HepG2 (cell line): Measurements from ENCODE around the gene TOP2A. TPM values are rescaled to one million over a fixed set of nuclear protein-coding genes. Genes with fewer than 3 reads are reported as not detected.

ENCODE experiments used
- ATAC-seq: fragments of 200-7000 bp; cut with Tn5 transposase; 3 replicates; pipeline ENCODE4 v1.9.1; 2020; ENCODE audit warnings: mild to moderate bottlenecking, moderate library complexity
- BruUV-seq: library from RNA; stranded (reverse); fragments of 400-500 nt; replicated peaks from 2 replicates; lab custom pipeline; 2021; lab: Mats Ljungman, UMichigan
- CTCF ChIA-PET: fragments of 300-600 bp; formaldehyde crosslinking; extraction: SDS; loops from one replicate; lab custom pipeline; 2021; ENCODE audit warnings: low total read pairs, inconsistent platforms, low intra/inter-chr PET ratio; lab: Yijun Ruan, JAX
- POLR2A ChIA-PET: fragments of 350-600 bp; sonication (Branson Sonifier 250); formaldehyde crosslinking; loops from one replicate; lab custom pipeline; 2020; ENCODE audit warnings: antibody characterized with exemption, inconsistent platforms; lab: Yijun Ruan, JAX
- DNase-seq: peaks from one replicate; pipeline ENCODE4 v3.0.0-alpha.2; 2015; ENCODE audit warnings: low spot score
- FAIRE-seq: peaks from 3 replicates; lab custom pipeline; 2011; peaks lifted over from hg19 to GRCh38; lab: Jason Lieb, UNC
- H2AFZ ChIP-seq: one replicate; pipeline ENCODE4 v1.6.1; 2011; ENCODE audit warnings: low read length, inconsistent platforms
- H3K27ac ChIP-seq: fragments of 300-600 bp; 3 replicates; pipeline ENCODE4 v1.8.0; 2011; ENCODE audit warnings: mixed run types, mild to moderate bottlenecking, mixed read lengths, low read length, inconsistent platforms; ENCODE audit not compliant: insufficient read depth; ENCODE audit errors: extremely low read length
- H3K27me3 ChIP-seq, 2 experiments: fragments of 200-600 bp in 1 of 2; 2 replicates in 1 of 2; 3 replicates in 1 of 2; pipeline versions ENCODE4 v1.6.0 to v1.8.0; 2011; ENCODE audit warnings: low read length in 2 of 2, mild to moderate bottlenecking in 2 of 2, moderate library complexity in 2 of 2, inconsistent platforms in 1 of 2; ENCODE audit not compliant: insufficient read depth in 2 of 2, control insufficient read depth in 1 of 2
- H3K36me3 ChIP-seq, 2 experiments: fragments of 200-600 bp in 1 of 2; replicated peaks in 1 of 2; 2 replicates in 1 of 2; 3 replicates in 1 of 2; pipeline versions ENCODE4 v1.5.1 to v1.8.0; 2011; ENCODE audit warnings: low read length in 2 of 2, inconsistent platforms in 1 of 2; ENCODE audit not compliant: insufficient read depth in 2 of 2, control insufficient read depth in 1 of 2
- H3K4me1 ChIP-seq: 2 replicates; pipeline ENCODE4 v1.5.1; 2012; ENCODE audit warnings: low read length, inconsistent platforms; ENCODE audit not compliant: insufficient read depth
- H3K4me2 ChIP-seq: 2 replicates; pipeline ENCODE4 v1.6.0; 2011; ENCODE audit warnings: low read depth, low read length, inconsistent platforms
- H3K4me3 ChIP-seq, 3 experiments: fragments of 200-600 bp in 1 of 3; sonication (generic), shearing (Covaris generic) in 1 of 3; replicated peaks in 1 of 3; 2 replicates each; pipeline ENCODE4 v1.5.1; 2011 to 2016; ENCODE audit warnings: low read length in 3 of 3, inconsistent platforms in 2 of 3, low read depth in 2 of 3, mild to moderate bottlenecking in 2 of 3, control low read depth in 1 of 3, mixed read lengths in 1 of 3; ENCODE audit not compliant: insufficient read depth in 1 of 3
- H3K79me2 ChIP-seq: one replicate; pipeline ENCODE4 v1.6.1; 2011; ENCODE audit warnings: low read length, inconsistent platforms; ENCODE audit not compliant: insufficient read depth
- H3K9ac ChIP-seq: 2 replicates; pipeline ENCODE4 v1.6.0; 2011; ENCODE audit warnings: mild to moderate bottlenecking, low read depth, low read length, inconsistent platforms; ENCODE audit not compliant: insufficient read depth
- H3K9me3 ChIP-seq: 2 replicates; pipeline ENCODE4 v1.5.1; 2012; ENCODE audit warnings: mild to moderate bottlenecking, low read length
- H4K20me1 ChIP-seq: 2 replicates; pipeline ENCODE4 v1.6.0; 2011; ENCODE audit warnings: inconsistent platforms, mild to moderate bottlenecking, low read length, moderate library complexity; ENCODE audit not compliant: insufficient read depth
- AKAP8 ChIP-seq: sonication (generic); formaldehyde crosslinking; IDR thresholded peaks from 2 replicates; pipeline ENCODE4 v1.5.1; 2020; ENCODE audit warnings: mild to moderate bottlenecking, missing genetic modification reagents
- ATF7-NPFF ChIP-seq: sonication (generic); formaldehyde crosslinking; IDR thresholded peaks from 2 replicates; pipeline ENCODE4 v1.8.1; 2023; ENCODE audit warnings: mild to moderate bottlenecking, low read depth, missing genetic modification reagents, moderate library complexity
- FOXA3 ChIP-seq: IDR thresholded peaks from 2 replicates; pipeline ENCODE4 v1.6.1; 2016; ENCODE audit warnings: missing genetic modification reagents, missing compliant biosample characterization
- NFKB2 ChIP-seq: sonication (generic); formaldehyde crosslinking; IDR thresholded peaks from 2 replicates; pipeline ENCODE4 v1.4.0; 2020; ENCODE audit warnings: missing genetic modification reagents, borderline replicate concordance
- TP53 ChIP-seq: sonication (generic); formaldehyde crosslinking; conservative IDR thresholded peaks from 2 replicates; pipeline ENCODE4 v1.4.0; 2020; ENCODE audit warnings: missing genetic modification reagents
- ZNF224 ChIP-seq: sonication (generic); formaldehyde crosslinking; IDR thresholded peaks from 2 replicates; pipeline ENCODE4 v1.5.0; 2020; ENCODE audit warnings: mild to moderate bottlenecking, missing genetic modification reagents
- ZNF891 ChIP-seq: sonication (generic); formaldehyde crosslinking; IDR thresholded peaks from 2 replicates; pipeline ENCODE4 v1.5.0; 2020; ENCODE audit warnings: mild to moderate bottlenecking, missing genetic modification reagents
- WGBS: methylation state at CpG from one replicate; pipeline ENCODE4 v1.1.6; 2017; ENCODE audit warnings: low lambda C conversion rate; 5-methylcytosine and 5-hydroxymethylcytosine counted together
- in situ Hi-C: cut with HindIII; loops from 2 replicates; pipeline ENCODE4 v1.10.0; 2017; ENCODE audit warnings: low pct_unique_long_range_greater_than_20kb; ENCODE audit not compliant: extremely low pct_ligation_motif_present
- intact Hi-C: fragments of 100-400 bp; cut with micrococcal nuclease; formaldehyde crosslinking; loops from one replicate; pipeline ENCODE4 v1.10.0; 2022; ENCODE audit not compliant: unreplicated experiment
- polyA plus RNA-seq, 8 experiments: library from polyadenylated mRNA; depleted of rRNA in 3 of 8; stranded (reverse) in 7 of 8; unstranded in 1 of 8; fragments of >200 nt; fragmentation: Illumina TruSeq in 4 of 8; extraction: Trizol in 4 of 8; gene quantifications; 2 replicates each; pipeline versions ENCODE4 v1.2.1 to v1.2.3, GENCODE V29; 2011 to 2016; ENCODE audit warnings: low read depth in 4 of 8, missing spikeins in 1 of 8, mixed read lengths in 1 of 8; ENCODE audit not compliant: insufficient read depth in 1 of 8
- total RNA-seq, 5 experiments: library from RNA; depleted of rRNA; stranded (reverse); fragments of >200 nt; fragmentation: Illumina TruSeq; extraction: Trizol; gene quantifications; 2 replicates each; pipeline ENCODE4 v1.2.3, GENCODE V29; 2016; ENCODE audit warnings: low read depth in 1 of 5
- TF ChIP-seq, protein P1 (sequence below): sonication (generic); formaldehyde crosslinking; IDR thresholded peaks from 2 replicates; pipeline ENCODE4 v1.4.0; 2020; ENCODE audit warnings: mild to moderate bottlenecking, missing genetic modification reagents, borderline replicate concordance
- TF ChIP-seq, protein P2 (sequence below): IDR thresholded peaks from 2 replicates; pipeline ENCODE4 v1.6.1; 2016; ENCODE audit warnings: low read depth, control low read depth

The TOP2A gene
- total and polyA plus RNA-seq, 2 of the 13 experiments (the other 11 are each of a cell fraction or from before 2014, with no cell fraction given): 108 to 327 TPM

DNA sequence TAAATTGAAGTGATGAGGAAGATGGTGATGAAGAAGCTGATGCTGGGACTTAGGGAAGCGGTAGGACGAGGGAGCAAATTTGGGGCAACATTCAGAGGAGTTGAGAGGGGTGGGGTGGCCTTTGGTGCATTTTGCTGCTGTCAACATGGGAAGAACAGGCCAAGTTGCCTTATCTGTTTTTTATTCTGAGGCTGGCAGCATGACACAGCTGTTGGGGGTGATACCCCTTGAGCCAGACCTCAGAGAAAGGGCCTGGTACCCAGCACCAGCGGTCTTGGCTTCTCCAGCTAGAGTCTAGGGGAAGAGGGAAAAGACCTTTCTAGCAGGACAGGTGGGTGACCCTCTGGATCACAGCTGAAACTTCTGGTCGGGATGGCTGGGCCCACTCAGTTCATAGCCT, 30.1 kb upstream of the TOP2A start:
- ATAC-seq (peak; percentile 8), DNase-seq (no peak), FAIRE-seq (no peak)
- Histone ChIP-seq H3K9me3 (no peaks in the 10 kb centered on the region), H3K36me3 (peaks cover 0 to 2% of the 10 kb centered on the region in 2 experiments; a peak in 2 of 5 replicates), H3K9ac (peak overlapping the region; percentile 1; the same call in 1 of the 2 replicates), H3K27ac (peak overlapping the region; percentile 54), H3K4me1 (peaks cover 68% of the 10 kb centered on the region), H3K79me2 (no peaks in the 10 kb centered on the region), H3K27me3 (peaks cover 0 to 1% of the 10 kb centered on the region in 2 experiments; a peak in 2 of 5 replicates), H3K4me3 (peak overlapping the region; percentile 1 to 58 (median 10); a peak in 1 of 6 replicates), H3K4me2 (peak overlapping the region; percentile 81), H4K20me1 (no peaks in the 10 kb centered on the region), H2AFZ (no peak overlapping the region)
- TF ChIP-seq AKAP8 (CRISPR knock-in tag) (peak; percentile 5; the same call in 1 of the 2 replicates), ZNF224 (CRISPR knock-in tag) (0 out of 2 replicates have a peak, but pooled peaks have one; percentile 2), TP53 (CRISPR knock-in tag) (no peak), NFKB2 (CRISPR knock-in tag) (0 out of 2 replicates have a peak, but pooled peaks have one; percentile 12), FOXA3 (CRISPR knock-in tag) (no peak), ZNF891 (0 out of 2 replicates have a peak, but pooled peaks have one; percentile 26), ATF7-NPFF (CRISPR knock-in tag) (0 out of 2 replicates have a peak, but pooled peaks have one; percentile 4)
- TF ChIP-seq, protein P1, sequence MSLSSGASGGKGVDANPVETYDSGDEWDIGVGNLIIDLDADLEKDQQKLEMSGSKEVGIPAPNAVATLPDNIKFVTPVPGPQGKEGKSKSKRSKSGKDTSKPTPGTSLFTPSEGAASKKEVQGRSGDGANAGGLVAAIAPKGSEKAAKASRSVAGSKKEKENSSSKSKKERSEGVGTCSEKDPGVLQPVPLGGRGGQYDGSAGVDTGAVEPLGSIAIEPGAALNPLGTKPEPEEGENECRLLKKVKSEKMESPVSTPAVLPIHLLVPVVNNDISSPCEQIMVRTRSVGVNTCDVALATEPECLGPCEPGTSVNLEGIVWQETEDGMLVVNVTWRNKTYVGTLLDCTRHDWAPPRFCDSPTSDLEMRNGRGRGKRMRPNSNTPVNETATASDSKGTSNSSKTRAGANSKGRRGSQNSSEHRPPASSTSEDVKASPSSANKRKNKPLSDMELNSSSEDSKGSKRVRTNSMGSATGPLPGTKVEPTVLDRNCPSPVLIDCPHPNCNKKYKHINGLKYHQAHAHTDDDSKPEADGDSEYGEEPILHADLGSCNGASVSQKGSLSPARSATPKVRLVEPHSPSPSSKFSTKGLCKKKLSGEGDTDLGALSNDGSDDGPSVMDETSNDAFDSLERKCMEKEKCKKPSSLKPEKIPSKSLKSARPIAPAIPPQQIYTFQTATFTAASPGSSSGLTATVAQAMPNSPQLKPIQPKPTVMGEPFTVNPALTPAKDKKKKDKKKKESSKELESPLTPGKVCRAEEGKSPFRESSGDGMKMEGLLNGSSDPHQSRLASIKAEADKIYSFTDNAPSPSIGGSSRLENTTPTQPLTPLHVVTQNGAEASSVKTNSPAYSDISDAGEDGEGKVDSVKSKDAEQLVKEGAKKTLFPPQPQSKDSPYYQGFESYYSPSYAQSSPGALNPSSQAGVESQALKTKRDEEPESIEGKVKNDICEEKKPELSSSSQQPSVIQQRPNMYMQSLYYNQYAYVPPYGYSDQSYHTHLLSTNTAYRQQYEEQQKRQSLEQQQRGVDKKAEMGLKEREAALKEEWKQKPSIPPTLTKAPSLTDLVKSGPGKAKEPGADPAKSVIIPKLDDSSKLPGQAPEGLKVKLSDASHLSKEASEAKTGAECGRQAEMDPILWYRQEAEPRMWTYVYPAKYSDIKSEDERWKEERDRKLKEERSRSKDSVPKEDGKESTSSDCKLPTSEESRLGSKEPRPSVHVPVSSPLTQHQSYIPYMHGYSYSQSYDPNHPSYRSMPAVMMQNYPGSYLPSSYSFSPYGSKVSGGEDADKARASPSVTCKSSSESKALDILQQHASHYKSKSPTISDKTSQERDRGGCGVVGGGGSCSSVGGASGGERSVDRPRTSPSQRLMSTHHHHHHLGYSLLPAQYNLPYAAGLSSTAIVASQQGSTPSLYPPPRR: 0 out of 2 replicates have a peak, but pooled peaks have one; percentile 5
- TF ChIP-seq, protein P2, sequence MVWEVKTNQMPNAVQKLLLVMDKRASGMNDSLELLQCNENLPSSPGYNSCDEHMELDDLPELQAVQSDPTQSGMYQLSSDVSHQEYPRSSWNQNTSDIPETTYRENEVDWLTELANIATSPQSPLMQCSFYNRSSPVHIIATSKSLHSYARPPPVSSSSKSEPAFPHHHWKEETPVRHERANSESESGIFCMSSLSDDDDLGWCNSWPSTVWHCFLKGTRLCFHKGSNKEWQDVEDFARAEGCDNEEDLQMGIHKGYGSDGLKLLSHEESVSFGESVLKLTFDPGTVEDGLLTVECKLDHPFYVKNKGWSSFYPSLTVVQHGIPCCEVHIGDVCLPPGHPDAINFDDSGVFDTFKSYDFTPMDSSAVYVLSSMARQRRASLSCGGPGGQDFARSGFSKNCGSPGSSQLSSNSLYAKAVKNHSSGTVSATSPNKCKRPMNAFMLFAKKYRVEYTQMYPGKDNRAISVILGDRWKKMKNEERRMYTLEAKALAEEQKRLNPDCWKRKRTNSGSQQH (CRISPR knock-in tag): 0 out of 2 replicates have a peak, but pooled peaks have one; percentile 8
- in situ Hi-C loops (no loop called here), intact Hi-C loops (loop anchor here (1.0 kb wide), 1 partner anchor 86 kb away; no protein-coding TSS in a partner anchor)
- ChIA-PET CTCF (interaction anchor here (0.9 kb wide), 1 partner anchor 29 kb away, joined by 3 read pairs; no protein-coding TSS in a partner anchor), POLR2A (interaction anchor here (1.0 to 2.6 kb wide), 8 partner anchors 24 to 104 kb away, joined by 4 to 15 read pairs (median 4); partner anchors contain the start of gene TOP2A)
- BruUV-seq: no TSS peak
- WGBS: 20% methylated on average over 4 of the region's 4 CpGs
